Hindlimb muscle (tissue), 1 donor: ENCODE measurements around the gene EP400. TPM values are rescaled to one million over a fixed set of nuclear protein-coding genes. Genes with fewer than 3 reads are reported as not detected.
"Not testable (repeated sequence)": the region's sequence is repeated elsewhere in the genome, so short reads cannot be mapped to it uniquely, and the experiment has no call there.

Experiments
- DNase-seq: peaks from one replicate; pipeline ENCODE4 v3.0.0-alpha.2; 2013
- polyA plus RNA-seq: library from polyadenylated mRNA; unstranded; fragments of 120-200 nt; gene quantifications from one replicate; pipeline ENCODE4 v1.2.1, GENCODE V29; 2013; ENCODE audit not compliant: insufficient read length

The EP400 gene
- polyA plus RNA-seq, 1 donor: 26.0 TPM

DNA sequence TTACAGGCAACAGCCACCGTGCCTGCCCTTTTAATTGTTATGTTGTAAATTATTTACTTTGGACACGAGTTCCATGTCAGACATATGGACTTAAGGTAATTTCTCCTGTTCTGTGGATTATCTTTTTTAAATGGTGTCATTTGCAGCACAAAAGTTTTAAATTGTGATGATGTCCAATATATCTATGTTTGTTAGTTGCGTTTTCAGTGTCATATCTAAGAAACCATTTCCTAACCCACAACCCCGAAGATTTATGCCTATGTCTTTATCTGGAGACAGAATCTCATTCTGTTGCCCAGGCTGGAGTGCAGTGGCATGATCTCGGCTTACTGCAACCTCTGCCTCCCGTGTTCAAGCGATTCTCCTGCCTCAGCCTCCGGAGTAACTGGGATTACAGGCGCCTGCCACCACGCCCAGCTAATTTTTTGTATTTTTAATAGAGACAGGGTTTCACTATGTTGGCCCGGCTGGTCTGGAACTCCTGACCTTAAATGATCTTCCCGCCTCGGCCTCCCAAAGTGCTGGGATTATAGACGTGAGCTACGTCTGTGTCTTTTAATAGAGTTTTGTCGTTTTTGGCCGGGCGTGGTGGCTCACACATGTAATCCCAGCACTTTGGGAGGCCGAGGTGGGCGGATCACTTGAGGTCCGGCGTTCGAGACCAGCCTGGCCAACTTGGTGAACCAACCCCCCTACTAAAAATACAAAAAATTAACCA is 870 bp upstream of the EP400 start:
- DNase-seq: not testable (repeated sequence)

DNA sequence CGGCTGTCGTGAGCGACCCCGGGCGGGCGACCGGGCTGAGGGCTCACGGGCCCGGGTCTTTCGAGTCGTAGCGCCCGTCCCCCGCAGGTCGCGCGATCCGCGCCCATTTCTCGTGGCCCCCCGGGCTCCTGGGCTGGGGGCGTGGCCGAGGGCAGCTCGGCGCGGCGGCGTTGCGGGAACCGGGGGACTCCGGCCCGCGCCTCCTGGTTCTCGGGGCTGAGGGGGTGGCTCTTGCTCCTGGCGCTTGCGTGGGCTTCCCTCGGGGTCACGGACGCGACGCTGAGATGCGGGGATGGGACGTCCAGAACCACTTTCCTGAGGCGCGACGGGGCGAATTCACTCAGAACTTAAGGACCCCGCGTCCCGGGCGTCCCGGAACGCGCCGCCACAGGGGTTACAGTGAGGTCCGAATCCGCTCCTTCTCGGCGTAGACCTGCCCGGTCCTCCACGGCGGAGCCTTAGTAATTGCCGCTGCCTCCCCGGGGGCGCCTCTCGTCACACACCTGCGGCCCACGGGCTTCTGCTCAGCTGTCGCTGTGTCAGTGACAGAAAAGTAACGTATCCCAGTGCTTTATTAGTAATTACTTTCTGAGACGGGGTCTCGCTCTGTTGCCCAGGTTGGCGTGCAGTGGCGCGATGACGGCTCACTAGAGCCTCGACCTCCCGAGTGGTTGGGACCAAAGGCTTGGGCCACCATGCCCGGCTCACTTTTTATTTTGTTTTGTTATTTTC is 606 bp downstream of the EP400 start:
- no peak for DNase-seq

DNA sequence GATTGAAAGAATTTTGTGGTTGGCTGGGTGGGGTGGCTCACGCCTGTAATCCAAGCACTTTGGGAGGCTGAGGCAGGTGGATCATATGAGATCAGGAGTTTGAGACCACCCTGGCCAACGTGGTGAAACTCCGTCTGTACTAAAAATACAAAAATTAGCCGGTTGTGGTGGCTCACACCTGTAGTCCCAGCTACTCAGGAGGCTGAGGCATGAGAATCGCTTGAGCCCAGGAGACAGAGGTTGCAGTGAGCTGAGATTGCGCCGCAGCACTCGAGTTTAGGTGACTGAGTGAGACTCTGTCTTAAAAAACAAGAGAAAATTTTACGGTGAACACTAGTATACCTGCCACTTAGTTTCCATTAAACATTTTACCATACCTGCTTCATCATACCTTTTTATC is 4.1 kb downstream of the EP400 start:
- DNase-seq: not testable (repeated sequence)

DNA sequence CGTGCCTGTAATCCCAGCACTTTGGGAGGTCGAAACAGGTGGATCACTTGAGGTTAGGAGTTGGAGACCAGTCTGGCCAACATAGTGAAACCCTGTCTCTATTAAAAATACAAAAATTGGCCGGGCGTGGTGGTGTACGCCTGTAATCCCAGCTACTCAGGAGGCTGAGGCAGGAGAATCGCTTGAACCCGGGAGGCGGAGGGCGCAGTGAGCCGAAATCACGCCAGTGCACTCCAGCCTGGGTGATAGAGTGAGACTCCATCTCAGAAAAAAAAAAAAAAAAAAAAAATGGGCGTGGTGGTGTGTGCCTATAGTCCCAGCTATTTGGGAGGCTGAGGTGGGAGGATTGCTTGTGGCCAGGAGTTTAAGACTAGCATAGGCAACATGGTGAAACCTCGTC is 4.7 kb downstream of the EP400 start:
- DNase-seq: not testable (repeated sequence)

DNA sequence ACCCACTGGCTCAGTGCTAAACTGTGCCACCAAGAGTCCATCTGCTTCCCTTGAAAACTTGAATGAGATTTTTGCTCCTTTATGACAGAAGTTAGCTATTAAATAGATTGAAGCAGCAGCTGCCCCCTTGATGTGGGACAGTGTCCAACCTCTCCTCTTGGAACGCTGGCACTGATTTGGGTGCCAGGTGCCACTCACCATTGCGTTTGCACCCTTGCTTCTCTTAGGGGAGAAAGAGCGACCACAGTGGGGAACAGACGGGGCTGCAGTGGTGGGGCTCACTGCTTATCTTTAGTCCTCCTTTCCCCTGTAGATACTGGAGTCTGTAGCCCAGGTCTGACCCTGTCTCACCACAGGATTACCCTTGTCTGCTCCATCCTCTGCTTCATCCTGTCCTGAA is 9.4 kb downstream of the EP400 start:
- DNase-seq: no peak

DNA sequence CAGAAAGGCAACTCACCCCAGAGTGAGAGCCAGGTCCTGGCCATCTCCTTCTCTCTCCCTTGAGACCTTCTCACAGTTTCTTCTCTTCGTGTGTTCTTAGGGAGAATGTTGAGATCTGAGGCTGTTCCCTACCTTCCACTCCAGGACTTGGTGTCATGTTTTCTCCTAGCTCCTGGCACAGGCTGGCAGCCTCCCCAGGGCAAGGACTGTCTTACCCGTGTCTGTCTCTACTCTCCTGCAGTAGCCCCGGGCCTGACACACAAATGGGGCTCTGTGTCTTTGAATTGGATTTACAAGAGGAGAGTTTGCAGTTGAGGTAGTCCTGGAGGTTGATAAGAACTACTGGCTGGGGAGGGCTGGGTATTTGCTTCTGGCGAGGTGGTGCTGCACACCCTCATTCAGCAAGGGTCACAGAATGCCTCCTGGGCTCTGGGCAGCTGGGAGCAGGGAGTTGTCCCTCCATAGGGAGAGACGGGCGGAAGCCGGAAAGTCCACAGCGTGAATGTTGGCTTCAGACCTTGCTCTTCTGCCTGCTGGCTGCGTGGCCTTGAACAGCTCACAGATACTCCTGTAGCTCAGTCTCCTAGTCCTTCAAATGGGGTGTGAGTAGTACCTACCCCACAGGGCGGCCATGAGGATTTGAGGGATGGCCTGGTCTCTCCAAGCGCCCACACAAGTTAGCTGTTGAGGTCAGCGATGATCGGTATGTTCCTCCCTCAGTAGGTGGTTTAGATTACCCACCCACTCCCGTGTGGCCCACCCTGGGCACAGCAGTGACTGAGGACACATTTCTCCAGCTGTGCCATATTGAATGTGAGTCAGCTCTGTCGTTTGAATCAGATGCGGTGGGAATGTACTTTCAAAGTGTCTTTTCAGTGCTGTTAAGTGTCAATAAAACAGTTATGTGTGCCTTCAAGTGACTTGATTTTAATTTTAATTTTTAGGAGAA is 10.2 kb downstream of the EP400 start:
- DNase-seq: no peak

DNA sequence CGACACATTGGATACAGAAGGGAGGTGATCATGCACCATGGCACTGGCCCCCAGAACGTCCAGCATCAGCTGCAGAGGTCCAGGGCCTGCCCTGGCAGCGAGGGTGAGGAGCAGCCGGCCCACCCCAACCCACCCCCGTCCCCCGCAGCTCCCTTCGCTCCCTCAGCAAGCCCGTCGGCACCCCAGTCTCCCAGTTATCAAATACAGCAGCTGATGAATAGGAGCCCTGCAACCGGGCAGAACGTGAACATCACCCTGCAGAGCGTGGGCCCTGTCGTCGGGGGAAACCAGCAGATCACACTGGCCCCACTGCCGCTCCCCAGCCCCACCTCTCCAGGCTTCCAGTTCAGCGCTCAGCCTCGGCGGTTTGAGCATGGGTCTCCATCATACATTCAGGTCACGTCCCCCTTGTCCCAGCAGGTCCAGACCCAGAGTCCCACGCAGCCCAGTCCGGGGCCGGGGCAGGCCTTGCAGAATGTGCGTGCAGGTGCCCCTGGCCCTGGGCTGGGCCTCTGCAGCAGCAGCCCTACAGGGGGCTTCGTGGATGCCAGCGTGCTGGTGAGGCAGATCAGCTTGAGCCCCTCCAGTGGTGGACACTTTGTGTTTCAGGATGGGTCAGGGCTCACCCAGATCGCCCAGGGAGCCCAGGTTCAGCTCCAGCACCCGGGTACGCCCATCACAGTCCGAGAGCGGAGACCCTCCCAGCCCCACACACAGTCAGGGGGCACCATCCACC is 11.0 kb downstream of the EP400 start:
- not testable (repeated sequence) for DNase-seq

DNA sequence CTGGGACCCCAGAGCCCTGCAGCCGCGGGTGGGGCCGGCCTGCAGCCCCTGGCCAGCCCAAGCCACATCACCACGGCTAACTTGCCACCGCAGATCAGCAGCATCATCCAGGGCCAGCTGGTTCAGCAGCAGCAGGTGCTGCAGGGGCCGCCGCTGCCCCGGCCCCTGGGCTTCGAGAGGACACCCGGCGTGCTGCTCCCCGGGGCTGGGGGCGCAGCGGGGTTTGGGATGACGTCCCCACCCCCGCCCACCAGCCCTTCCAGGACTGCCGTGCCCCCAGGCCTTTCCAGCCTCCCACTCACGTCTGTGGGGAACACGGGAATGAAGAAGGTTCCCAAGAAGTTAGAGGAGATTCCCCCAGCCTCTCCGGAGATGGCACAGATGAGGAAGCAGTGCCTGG is 11.6 kb downstream of the EP400 start:
- not testable (repeated sequence) for DNase-seq

DNA sequence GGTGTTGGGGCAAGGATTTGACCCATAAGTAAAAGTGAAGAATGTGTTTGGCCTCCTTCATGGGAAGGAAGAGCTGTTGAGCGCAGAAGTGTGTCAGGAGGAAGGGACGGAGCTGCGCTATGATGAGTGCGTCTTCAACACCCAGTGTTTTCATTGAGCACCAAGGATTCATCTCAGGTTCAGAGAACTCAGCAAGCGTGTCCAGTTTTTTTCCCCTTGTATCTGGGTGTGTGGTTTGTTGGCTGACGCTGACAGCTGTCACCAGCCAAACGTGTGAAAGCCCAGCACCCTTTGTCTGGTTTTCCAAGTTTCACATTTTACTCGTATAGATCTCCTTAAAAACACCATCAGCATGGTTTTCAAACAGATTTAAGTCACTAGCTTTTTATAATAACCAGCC is 12.3 kb downstream of the EP400 start:
- no peak for DNase-seq

DNA sequence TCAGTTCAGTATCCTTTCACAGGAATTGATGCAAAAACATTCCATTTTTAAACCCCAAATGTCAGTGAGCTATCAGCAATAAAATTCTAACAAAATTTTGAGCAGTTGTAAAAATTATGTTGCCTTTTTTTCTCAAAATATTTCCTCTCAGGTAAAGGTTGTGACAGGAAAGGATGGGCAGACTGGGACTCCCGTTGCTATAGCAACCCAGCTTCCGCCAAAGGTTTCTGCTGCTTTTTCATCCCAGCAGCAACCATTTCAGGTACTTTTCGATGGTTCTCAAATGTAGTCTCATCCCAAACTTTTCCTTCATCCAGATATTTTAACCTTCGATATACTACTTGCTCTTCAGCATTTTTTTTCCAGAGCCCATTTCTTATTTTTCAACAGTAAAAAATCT is 13.6 kb downstream of the EP400 start:
- no peak for DNase-seq

DNA sequence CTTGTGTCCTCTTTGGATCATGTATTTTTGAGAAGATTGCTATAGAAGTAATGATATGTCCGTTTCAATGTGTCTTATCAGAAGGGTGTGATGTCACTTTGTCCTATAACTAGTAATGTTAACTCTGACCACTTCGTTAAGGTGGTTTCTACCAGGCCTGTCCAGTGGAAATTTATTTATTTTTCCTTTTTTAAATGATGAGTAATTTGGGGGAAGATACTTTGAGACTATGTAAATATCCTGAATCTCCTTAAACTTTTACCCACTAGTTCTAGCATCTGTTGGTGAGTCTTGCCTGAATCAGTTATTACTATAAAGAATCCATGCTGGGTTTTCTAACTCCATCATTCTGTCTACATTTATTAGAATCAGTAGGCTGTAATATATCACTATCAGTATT is 15.3 kb downstream of the EP400 start:
- no peak for DNase-seq

DNA sequence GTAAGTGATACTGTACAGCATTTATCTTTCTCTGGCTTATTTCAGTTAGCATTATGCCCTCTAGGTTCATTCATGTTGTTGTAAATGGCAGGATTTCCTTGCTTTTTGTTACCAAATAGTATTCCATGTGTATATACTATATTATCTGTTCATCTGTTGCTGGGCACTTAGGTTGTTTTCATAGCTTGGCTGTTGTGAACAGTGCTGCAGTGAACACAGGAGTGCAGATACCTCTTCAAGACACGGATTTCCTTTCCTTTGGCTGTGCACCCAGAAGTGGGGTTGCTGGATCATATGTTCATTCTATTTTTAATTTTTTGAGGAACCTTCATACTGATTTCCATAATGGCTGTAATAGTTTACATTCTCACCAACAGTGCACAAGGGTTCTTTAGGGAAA is 21.5 kb downstream of the EP400 start:
- DNase-seq: no peak

DNA sequence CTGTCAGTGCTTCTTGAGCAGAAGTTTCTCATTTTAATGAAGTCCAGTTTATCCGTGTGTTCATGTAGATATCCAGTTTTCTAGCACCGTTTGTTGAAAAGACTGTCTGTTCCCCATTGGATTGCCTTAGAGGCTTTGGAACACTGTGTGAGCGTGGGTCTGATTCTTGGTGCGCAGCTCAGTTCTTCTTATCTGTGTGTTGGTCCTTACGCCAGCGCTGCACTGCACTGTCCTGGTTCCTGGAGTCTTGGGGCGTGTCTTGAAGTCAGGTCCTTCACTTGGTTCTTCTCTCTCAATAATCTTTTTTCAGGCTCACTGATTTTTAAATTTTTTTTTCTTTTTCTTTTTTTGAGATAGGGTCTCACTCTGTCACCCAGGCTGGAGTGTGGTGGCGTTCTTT is 25.5 kb downstream of the EP400 start:
- DNase-seq: no peak

DNA sequence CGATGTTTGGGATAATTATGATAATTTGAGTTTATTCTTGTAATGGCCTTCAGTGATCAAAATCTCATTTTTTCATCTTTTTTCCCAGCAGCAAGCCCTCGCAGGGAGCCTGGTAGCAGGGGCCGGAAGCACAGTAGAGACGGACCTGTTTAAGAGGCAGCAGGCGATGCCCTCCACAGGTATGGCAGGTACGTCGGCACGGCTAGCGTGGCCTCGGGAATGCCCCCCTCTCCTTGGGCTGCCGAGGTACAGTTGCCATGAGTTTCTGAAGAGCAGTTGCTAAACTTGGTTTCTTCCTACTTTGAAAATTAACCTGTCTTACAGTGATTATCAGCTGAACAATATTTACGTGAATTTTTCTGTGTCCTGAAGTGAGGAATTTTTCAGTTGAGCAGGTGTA is 29.9 kb downstream of the EP400 start:
- DNase-seq: no peak

DNA sequence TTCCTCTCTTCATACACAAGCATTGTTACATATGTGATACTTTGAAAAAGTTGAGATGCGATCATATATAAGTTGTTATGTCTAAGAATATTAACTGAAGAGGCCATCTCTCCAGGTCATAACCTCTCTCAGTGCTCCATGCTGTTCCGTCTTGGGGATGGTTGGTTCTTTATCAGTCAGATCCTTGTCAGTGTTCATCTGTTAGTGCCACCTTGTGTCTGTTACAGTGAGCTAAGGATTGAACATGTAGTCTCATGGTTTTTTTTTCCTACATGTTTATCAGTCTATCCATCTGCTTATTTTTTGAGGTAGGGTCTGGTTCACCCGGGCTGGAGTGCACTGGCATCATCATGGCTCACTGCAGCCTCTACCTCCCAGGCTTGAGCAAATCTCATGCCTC is 30.5 kb downstream of the EP400 start:
- DNase-seq: no peak

DNA sequence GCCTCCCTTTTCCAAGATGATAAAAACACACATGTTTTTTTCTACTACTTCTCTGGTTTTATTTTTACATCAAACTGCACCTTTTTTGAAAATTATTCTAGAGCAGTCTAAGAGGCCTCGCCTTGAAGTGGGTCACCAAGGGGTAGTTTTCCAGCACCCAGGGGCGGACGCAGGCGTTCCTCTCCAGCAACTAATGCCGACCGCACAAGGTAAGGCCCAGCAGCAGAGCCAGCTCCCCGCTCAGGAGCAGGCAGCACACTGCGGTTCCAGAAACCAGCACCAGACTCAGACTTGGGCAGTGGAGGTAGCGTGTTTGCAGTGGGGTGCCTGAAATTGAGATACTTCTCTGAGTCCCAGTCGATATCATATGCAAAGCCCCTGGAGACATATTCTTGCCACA is 31.6 kb downstream of the EP400 start:
- DNase-seq: no peak

DNA sequence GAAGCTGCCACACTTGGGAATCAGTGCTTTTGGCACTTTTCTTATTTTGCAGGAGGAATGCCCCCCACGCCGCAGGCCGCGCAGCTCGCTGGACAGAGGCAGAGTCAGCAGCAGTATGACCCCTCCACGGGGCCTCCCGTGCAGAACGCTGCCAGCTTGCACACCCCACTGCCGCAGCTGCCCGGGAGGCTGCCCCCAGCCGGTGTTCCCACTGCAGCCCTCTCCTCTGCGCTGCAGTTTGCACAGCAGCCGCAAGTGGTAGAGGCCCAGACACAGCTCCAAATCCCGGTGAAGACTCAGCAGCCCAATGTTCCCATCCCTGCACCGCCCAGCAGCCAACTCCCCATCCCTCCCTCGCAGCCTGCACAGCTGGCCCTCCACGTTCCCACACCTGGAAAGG is 32.3 kb downstream of the EP400 start:
- no peak for DNase-seq

DNA sequence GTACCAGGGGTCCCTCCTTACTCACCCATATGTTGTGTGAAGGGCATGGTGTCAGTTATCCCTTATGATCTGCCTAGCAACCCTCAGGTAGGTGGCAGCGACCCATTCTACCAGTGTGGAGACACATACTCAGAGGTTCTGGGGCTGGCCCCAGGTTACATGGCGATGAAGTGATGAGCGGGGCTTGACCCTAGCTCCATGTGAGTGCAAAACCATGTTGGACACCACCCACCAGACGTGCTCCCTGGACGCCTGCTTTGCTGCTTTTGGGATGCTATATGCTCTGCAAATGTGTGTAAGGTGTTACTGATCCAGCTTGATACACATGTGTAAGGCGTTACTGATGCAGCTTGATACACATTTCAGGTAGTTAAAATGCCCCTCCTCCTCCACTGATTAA is 33.3 kb downstream of the EP400 start:
- DNase-seq: no peak

DNA sequence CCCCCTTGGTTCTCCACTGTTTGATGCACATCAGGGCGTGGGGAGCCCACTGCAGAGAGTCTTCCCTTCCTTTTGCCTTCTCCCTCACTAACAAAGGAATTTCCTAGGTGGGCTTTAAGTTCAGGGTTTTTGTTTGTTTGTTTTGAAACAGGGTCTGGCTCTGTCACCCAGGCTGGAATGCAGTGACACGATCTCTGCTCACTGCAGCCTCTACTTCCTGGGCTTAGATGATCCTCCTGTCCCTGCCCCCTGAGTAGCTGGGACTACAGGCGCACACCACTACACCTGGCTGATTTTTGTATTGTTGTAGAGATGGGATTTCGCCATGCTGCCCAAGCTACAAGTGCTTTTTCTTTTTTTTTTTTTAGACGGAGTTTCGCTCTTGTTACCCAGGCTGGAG is 33.8 kb downstream of the EP400 start:
- no peak for DNase-seq

DNA sequence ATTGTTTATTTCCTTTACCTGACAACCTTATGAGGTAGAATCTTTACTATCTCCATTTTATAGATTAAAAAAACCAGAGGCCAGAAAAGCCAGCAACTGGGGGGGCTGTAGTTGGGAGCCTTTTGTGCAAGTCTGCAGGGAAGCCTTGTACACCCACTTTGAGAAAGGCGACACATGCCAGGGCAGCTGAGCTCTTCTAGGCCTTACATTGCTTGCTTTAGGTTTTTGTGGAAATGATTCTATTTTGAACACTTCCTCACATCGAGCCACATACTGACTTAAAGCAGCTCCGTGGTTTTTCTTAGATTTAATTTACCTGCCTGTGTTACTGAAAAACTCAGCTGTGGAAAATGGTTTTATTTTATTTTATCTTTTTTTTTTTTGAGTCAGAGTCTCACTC is 34.6 kb downstream of the EP400 start:
- DNase-seq: no peak

DNA sequence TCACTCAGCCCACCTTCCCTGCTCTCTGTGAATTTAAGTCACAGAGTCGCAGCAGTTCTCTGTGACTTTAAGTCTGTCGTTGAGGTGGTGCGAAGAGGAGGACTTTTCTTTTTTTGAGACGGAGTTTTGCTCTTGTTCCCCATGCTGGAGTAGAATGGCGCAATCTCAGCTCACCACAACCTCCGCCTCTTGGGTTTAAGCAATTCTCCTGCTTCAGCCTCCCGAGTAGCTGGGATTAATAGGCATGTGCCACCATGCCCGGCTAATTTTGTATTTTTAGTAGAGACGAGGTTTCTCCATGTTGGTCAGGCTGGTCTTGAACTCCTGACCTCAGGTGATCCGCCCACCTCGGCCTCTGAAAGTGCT is 35.8 kb downstream of the EP400 start:
- DNase-seq: peak; percentile 10

DNA sequence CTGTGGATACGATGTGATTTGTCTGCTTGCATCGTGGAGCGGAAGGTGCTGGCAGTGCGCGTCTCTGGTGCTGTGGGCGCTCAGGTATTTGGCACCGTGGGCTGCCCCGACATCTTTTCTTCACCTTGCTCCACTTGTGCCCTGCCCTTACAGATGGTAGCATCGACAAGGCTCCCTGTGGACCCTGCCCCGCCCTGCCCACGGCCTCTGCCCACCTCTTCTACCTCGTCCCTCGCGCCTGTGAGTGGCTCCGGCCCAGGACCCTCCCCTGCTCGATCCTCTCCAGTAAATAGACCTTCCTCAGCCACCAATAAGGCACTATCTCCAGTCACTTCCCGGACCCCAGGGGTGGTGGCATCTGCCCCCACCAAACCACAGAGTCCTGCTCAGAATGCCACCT is 36.6 kb downstream of the EP400 start:
- DNase-seq: no peak

DNA sequence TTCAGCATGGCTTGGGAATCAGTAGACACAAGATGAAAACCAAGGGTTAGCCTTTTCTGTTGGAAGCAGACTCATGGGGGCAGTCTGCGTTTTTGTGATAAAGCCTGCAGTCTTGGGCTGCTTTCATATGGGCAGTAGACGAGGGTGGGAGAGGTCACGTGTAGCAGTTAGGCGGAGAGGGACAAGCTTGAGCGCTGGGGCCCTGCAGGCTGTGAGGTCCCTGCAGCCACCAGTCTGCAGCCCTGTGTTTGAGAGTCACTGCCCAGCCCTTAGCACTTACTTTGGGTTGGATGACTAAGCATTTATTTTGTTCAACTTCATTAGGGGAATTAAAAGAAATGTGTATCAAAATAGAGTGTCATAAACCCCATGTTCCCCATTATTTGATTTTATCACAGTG is 37.2 kb downstream of the EP400 start:
- no peak for DNase-seq
